NCI-H82 treated with DMSO at 0.1 percent for 48 hours (cell line): ENCODE measurements around the gene PIR.

Source experiments
- DNase-seq: peaks from one replicate; lab custom pipeline; 2025; ENCODE audit not compliant: unreplicated experiment; lab: John Stamatoyannopoulos, UW

The PIR gene

DNA sequence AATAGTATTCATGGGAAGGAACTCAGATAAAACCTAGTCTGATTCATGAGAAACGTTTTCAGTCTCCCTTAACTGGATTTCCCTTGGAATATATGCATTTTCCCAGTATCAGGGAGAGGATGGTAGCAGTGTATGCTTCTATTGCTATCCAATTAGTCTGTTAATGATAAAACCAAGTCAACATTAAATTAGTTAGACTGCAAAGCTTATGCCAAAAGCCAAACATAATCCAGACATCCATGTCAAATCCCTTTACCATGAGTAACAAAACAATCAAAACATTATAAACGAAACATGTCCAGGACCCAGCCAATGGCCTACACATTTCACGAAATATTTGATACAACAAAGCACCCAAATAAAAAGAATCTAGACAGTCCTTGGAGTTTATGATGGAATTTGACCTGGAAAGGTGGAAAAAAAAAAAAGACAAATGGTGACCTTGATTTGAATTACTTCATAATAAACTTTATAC, 74.4 kb downstream of the PIR start:
- peak; percentile 39 for DNase-seq

DNA sequence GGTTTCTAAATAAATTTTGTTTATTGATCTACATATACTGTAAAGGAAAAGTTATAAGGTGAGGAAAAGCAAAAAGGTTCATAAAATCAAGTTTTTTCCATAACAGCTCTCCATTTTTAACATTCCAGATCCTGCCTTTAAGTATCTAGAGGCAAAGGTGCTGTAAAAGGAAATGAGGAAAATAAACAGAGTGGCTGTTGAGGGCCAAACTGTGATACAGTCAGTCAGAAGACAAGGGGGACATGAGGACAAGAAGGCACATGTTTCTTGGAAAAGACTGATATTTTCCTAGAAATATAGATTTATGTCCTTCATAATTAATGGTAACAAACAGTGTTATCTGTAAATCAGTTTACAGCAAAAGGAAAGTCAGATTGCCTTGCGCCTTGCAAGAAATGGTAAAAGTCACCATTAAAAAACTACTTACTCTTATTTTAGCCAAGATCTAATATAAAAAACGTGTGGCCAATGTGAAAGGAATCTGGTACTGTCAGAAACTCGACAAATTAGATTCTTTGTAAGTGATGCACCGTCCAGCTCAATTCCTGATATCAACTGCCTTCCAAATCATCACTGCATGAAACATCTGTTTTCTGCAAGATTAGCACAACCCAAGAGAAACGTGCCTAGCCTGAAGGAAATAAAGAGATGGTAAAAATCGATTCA, 75.0 kb downstream of the PIR start:
- no peak for DNase-seq

DNA sequence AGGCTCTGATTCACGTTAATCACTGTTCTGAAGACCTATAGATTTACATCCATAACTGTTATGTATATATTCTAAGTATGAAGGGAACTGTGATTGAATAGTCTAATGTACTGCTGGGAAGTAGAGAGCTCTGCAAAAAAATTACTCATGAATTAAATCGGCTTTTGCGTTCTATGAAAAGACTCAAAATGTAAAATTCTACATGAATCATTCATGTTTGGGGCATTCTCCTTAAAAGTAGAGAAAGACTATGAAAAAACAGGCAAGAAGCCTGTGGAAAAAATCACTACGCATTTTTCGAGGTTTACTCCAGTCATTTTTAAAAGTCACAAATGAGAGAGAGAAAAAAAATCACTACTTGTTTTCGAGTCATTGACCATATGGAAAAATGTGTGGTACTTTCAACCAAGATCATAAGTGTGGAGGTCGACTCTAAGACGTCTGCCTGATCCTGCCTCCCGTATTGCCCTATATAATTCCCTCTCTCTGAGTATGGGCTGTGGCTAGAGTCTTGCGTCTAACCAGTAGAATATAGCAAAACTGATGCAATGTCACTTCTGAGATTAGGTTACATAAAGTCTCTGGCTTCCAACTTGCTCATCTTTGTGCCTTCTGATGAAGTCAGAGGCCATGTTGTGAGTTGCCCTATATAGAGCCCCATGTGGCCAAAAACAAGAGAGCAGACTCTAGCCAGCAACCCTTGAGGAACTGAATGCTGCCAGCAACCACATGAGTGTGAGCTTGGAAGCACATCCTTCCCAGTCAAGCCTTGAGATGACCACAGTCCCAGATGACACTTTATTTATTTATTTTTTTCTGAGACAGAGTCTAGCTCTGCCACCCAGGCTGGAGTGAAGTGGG, 76.8 kb downstream of the PIR start:
- no peak for DNase-seq

DNA sequence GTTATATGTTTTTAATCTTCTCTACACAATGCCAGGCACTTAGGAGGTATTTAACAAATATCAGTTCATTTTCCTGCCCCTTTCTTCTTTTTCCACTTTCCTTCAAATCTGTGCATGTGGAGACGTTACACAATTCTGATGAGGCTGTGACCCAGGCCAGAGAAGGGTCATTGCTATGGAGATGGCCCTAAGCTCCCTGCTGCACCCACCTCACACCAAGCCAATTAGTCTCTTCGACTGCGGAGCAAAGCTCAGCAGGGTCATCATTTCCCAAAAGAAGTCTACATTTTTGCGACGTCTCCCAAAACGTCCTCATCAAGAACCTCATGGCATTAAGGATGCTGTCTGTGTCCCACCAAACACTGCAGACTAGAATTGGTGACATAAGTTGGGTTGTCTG, 80.0 kb downstream of the PIR start:
- DNase-seq, result no peak

DNA sequence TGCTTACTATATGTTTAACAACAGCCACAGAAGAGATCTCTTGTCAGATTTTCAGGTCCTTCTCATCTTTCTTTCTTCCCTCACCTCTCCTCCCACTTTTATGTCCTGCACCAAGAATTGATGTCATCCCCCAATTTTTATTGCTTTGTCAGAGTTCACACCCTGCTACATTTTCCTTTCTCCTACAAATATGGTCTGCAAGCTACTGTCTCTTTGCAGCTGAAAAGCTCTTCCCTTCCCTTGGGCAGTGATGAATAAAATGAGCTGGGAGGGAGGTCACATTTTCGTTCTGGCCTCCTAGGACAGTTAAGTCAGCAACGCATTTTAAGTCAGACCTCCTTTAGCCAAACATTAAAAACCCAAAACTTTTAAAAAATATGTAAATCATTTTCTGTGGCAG, 82.2 kb downstream of the PIR start:
- no peak for DNase-seq

DNA sequence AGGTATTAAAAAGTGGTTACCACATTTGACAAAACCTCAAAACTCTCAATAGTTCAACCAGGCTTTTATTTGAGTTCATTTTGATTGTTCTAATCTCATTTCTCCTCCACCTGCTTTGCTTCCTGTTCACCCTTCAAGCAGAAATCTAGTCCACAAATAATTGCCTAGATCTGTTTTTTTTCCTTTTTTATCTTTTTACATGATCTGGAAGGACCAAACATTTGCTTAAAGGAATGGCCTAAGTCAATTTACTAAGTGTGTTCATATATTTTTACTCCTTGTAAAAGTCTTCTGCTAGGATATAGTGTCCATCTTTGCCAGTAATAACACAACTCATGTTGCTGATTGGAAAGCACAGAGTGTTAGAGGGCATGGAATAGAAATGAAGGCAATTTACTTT, 82.7 kb downstream of the PIR start:
- DNase-seq, result no peak

DNA sequence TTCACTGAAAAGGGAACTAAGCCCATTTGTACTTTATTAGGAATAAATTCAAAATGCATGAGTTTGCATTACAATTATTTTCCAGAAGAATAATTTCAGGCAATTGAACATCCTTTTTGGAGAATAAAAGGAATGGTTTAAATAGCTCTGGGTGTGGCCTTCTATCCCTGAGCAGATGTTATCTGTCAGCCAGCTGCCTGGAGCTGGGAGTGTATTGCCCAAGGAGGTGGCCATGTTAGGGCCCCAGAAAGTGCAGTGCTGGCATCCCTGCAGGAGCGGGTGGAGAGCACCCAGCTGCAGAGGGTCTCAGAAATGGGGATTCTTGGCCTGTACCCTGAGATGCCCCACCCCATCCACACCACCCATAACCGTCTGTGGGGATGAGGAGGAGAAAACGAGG, 87.3 kb downstream of the PIR start:
- DNase-seq, result no peak

DNA sequence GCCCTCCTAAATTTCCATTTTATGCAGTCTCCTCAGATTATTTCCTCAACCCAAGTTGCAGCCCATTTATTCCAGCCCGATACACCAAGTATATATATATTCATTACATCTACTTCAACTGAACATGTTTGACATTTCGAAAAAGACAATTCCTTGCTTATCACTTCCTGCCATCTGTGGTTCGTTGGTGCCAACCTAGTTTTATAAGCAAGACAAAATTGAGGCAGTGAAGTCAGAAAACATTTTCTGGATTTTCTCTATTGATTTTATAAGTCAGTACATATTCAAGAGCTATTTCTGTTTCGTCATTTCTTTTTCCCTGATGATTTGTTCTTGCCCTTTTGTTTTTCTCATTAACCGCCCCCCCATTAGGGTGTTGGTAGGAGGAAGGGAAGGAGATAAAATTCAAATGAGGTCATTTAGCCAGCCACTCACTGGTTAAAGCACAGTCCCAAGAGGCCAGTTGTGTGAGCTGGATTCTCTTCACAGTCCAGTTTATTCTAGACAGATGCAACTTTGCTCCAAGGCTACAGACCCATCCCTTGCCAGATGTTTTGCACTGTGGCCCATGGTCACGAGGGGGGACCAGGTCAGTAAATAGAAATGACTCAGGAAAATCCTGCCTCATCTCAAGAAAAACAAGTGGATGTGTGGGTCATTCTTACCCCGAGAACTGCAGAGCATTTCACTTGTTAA, 88.6 kb downstream of the PIR start:
- no peak for DNase-seq

DNA sequence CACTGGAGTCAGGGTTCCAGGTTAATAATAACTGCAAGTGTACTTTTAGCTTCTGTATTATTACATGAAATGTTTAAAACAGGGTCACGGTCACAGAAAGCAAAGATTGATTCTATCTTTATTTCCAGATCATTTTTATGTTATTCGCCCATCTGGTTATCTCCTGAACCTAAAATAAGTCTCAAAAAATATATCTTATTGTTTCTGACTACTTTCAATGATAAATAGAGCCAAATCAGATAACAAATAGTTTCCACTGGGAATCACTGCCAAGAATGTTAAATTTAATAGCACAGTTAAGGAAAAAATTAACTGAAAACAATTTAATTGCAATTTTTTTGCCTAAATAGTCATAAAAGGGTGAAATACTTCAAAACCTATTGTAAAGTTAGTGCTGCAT, 91.8 kb downstream of the PIR start:
- DNase-seq, result no peak

DNA sequence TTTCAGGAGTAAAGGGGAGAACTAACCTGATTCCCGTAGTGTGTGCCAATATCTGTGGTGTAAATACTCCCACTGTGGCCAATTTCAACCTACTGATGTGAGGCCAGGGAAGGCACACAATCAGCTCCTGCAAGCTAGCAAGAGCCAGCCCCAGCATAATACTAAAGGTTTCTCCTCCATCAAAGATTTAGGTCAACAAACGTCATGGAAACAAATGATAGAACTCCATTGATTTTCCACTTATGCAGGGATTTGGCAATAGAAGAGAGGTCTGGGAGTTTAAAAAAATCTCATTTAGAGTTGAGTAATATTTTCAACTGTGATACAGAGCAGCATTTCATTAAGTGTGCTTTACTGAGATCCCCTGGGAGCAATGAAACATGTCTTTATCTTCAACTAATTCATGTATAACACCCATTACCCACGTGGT, 93.2 kb downstream of the PIR start:
- DNase-seq, result no peak

DNA sequence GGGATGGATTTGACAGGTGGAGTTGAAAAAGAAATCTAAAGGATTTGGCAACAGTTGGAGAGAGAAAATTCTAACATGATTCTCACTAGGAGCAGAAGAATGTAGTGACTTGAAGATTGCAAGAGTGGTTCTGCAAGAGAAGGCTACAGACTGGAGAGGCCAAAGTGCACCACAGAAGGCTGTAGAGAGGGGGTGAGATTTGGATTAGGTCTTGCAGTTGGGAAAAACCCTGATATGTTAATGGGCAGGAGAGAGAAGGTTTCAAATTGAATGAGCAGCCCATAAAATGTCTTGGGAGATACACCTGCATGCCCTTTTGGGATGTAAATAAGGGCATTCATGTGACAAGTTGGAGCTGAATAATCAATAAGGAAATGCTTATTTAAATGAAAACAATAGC, 94.3 kb downstream of the PIR start:
- no peak for DNase-seq

DNA sequence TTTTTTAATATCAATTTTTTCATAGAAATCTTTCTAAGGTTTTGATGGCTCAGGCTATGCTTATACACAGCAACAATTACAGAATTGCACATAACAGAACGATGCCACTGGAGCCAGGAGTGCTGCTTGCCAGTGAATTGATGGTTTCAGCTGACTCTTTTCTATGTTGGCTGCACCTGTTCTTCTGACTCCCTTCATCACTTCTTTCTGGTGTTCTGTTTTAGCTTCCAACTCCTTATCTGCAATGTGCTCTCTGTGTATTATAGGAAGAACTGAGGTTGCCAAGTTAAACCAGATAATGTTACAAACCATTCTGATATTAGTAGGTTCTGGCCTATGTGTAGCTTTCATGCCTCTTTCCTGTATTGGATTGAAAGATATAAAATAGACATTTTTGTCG, 97.3 kb downstream of the PIR start:
- DNase-seq, result no peak

DNA sequence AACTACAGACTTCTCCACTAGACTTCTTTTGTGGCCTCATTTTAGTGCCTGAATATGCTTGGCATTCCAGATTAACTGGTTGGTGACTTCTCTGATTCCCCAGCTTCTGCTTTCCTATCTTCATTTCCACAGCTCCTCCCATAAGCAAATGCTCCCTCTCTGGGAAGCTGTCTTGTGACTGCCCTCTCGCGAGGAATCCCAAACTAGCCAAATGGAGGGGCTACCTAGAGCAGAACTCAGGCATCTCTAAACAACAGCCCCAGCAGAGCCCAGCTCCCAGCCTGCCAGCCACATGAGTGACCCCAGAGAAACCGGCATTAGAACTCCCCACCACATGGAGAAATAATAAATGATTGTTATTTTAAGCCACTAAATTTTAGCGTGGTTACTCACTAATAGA, 101.3 kb downstream of the PIR start:
- DNase-seq, result no peak

DNA sequence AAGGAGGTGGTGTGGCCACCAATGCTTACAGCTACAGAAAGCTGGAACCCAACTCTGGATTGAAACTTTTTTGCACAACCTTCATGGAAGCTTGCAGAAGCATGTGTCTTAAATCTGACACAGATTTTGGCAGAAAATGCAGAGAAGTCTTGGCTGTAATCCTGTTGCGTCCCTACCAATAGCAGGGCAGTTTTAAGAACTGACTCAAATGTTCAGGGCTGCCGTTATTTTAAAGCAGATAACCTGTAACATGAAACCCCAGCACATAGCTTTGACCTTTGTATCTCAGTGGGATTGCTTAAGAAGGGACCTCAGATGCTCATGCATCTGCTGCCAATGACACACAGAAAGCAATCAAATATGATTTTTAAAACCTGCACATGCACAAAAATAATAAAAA, 108.8 kb downstream of the PIR start, which contains the start of gene VEGFD:
Gene VEGFD, minus strand, starts transcription at position 110 of the 400 bp plus-strand sequence. CDS start 467 bp downstream, outside the sequence.
- DNase-seq, result peak; percentile 67

DNA sequence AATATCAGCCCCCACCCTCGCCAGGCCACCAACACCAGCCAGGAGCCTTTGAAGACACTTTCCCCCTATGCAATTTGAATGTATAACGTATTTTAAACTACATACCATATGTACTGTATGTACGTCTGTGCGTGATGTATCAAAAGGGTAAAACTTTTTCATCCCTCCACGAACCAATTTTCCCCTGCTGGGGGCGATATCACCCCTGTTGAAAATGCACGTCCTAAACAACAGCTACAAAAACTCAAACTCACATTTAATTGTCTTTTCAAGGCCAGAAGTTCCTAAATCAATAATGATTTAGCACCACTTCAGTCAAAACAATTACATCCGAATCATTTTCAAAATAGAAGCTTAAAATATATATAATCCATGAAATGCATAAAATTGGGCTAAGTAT, 110.3 kb downstream of the PIR start:
- peak; percentile 7 for DNase-seq

DNA sequence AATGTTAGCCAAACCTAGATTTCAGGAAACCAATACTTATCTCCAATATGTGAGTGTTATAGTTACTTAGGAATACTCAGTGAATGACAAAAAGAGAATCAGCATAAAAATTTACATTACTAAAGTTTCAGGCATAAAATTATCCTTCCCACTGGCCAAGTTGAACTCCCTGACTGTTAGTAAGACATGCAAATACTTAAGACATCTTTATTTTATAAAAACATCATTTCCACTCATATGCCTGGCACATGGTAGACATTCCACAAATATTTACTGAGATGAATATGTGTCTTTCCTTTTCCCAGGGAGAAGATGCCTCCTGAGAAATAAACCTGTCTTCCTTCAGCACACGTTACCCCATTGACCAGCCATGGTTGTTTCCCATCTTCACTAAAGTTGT, 116.2 kb downstream of the PIR start:
- DNase-seq, result no peak

DNA sequence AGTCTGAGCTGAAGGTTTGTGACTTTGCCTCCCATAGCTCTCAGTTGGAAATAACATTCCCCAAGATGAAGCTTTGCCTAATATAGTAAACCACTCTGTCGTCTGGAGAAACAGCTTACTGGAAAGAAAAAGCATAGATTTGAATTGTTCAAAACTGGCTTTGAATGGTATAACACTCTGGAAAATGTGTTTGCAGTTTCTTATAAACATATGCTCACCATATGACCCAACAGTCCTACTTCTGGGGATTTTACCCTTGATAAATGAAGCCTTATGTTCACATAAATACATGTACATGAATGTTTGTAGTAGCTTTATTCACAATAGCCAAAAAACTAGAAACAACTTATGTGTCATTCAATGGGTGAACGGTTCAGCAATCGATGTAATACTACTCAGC, 119.2 kb downstream of the PIR start:
- no peak for DNase-seq

DNA sequence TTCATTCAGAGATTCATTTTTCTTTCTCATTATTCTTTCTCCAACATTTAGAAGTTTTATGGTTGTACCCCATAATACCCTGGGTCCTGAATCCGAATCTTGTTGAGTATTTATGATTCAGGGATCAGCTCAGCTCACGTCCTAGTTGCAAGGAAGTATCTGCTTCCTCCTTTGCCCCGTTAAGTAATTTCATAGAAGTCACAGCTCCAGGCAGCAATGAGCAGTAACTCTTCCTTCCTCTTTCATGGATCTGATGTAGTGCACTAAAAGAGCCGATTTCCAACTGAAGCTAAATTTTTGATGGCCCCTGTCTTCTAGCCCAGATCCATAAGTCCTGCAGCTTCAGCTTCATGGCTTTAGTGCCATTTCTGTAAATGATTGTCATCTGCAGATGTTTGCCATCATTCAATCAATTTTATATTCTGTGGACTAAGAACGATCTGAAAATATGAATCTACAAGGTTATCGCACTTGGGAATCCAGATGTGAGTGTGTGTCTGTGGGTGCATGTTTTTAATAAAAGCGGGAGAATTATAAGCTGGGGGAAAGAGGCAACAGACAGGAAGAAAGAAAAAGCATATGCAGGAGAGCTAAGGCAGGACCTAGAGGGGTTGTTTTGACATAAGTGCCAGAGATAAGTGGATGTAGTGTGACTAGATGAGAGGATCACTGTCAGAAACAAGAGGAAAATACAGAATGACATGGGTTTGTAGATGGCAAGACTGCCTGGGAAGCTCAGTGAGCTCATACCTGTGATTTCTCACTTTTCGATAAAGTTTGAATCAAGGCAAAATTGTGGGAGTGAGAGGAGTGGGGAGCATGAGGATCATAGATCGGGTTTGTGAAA, 126.4 kb downstream of the PIR start:
- DNase-seq, result no peak

DNA sequence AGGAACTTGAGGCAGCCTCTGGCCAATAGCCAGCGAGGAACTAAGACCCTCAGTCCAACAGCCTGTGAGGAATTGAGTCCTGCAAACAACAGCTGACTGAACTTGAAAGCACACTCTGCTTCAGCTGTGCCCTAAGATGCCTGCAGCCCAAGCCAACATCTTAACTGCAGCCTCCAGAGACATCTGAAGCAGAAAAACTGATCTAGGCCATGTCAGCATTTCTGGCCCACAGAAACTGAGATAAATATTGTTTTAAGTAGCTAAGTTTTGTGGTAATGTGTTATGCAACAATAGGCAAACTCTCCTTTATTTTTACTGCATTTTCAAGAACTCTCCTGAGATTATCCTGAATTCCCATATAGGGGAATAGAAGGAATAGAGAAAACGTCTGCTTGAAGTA, 133.4 kb downstream of the PIR start:
- DNase-seq, result no peak

DNA sequence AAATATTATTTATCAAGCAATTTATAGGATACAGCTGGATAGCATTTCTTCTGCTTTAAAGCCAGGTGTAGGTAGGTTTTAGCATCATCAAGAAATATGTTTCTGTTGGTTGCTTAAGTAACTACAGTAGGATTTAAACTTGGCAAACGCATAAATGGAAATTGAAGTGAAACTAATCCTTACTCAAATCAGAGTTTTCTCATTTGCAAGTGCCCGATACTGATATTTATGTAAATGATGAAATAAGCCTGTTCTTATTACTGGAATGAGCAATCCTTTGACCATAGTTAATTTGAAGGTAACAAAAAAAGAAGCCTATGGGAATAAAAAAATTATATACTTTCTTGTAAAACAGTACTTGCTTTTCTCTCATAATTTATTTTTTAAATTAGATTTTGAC, 134.6 kb downstream of the PIR start:
- DNase-seq, result no peak

DNA sequence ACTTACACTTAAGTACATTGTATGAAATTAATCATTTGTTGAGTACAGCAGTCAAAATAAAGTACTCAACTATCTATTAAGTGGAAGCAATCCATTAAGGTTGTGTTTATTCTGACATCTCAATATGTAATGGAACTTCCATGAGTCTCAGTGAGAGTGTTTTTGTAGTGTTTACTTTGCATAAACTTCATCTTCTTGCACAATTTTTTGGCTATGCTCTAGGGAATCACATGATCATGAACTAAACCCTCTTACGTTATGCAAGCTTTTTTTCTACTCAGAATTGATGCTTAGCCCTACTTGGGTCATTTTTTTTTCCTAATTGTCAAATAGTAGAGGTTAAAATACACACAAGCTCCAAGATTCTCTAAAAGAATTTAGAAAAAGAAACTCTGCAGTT, 136.7 kb downstream of the PIR start:
- no peak for DNase-seq
